ENCODE results near the gene STK31. TPM values are rescaled to one million over a fixed set of nuclear protein-coding genes. Genes with fewer than 3 reads are reported as not detected.

STK31 gene
- 1 to 10 TPM in 1 of 4 donors, under 1 TPM in 3; under 0.01 to 1.1 (median 0.43) TPM for total RNA-seq

- 95% methylated on average over 3 of the region's 33 CpGs for WGBS
- Histone ChIP-seq H3K9me3 (peaks cover 0 to 14% (median 0%) of the 10 kb centered on the region in 4 donors), H3K4me1 (no peaks in the 10 kb centered on the region), H3K4me3 (no peak within 1 kb of the TSS), H3K27me3 (no peaks in the 10 kb centered on the region), H3K36me3 (peaks cover 0 to 15% (median 7%) of the 10 kb centered on the region in 4 donors), H3K27ac (replicated peaks in 1 of 4) (no peak within 1 kb of the TSS)
- TF ChIP-seq EP300 (IDR thresholded peaks at IDR 0.05), result no peak
- TF ChIP-seq CTCF (IDR thresholded peaks at IDR 0.05), result no peak
- no peak for TF ChIP-seq POLR2A (IDR thresholded peaks at IDR 0.05; ENCODE audit: low read depth)
- TF ChIP-seq POLR2AphosphoS5 (IDR thresholded peaks at IDR 0.05), result no peak
- intact Hi-C loops (cut with DNase I), result no loop called here
- no peak for DNase-seq (ENCODE audit: extremely low spot score)
These were observed at the start of gene STK31 for GRCh38 chr7:23710000-23710399. Gene STK31 (plus strand): TSS chr7:23710219. CDS start chr7:23710286, 67 bp downstream.

GRCh38 chr7:23661385-23661784 lies 48.6 kb upstream of the STK31 start:
- Histone ChIP-seq H3K4me3 (no peak overlapping the region), H3K4me1 (peaks cover 0 to 6% (median 0%) of the 10 kb centered on the region in 4 donors), H3K36me3 (no peaks in the 10 kb centered on the region), H3K9me3 (no peaks in the 10 kb centered on the region), H3K27me3 (no peaks in the 10 kb centered on the region), H3K27ac (replicated peaks in 1 of 4) (no peak overlapping the region)
- DNase-seq (ENCODE audit: extremely low spot score), result no peak
- 81% methylated on average over 3 of the region's 3 CpGs for WGBS
- no peak for TF ChIP-seq CTCF (IDR thresholded peaks at IDR 0.05)
- intact Hi-C loops (cut with DNase I), result no loop called here

- Histone ChIP-seq H3K4me1 (peaks cover 0 to 6% (median 0%) of the 10 kb centered on the region in 4 donors), H3K4me3 (no peak overlapping the region), H3K27ac (replicated peaks in 1 of 4) (no peak overlapping the region), H3K36me3 (no peaks in the 10 kb centered on the region), H3K27me3 (no peaks in the 10 kb centered on the region), H3K9me3 (no peaks in the 10 kb centered on the region)
- DNase-seq (ENCODE audit: extremely low spot score), result no peak
- TF ChIP-seq CTCF (IDR thresholded peaks at IDR 0.05) (no peak), POLR2A (IDR thresholded peaks at IDR 0.05; ENCODE audit: low read depth) (no peak)
- intact Hi-C loops (cut with DNase I), result no loop called here
- WGBS, result 66% methylated on average over 8 of the region's 8 CpGs
These were observed 47.7 kb upstream of the STK31 start for GRCh38 chr7:23662124-23662983.

GRCh38 chr7:23662984-23663313 lies 47.1 kb upstream of the STK31 start:
- H3K27ac ChIP-seq (replicated peaks in 1 of 4), result no peak overlapping the region
- H3K4me1 ChIP-seq, result peaks cover 0 to 6% (median 0%) of the 10 kb centered on the region in 4 donors
- TF ChIP-seq EP300 (IDR thresholded peaks at IDR 0.05) (no peak), CTCF (IDR thresholded peaks at IDR 0.05) (no peak), POLR2AphosphoS5 (IDR thresholded peaks at IDR 0.05) (no peak), POLR2A (IDR thresholded peaks at IDR 0.05; ENCODE audit: low read depth) (no peak)
- no peak for DNase-seq (ENCODE audit: extremely low spot score)
- no peaks in the 10 kb centered on the region for H3K36me3 ChIP-seq
- intact Hi-C loops (cut with DNase I), result no loop called here
- no peak overlapping the region for H3K4me3 ChIP-seq
- no peaks in the 10 kb centered on the region for H3K27me3 ChIP-seq
- WGBS, result 87% methylated on average over 2 of the region's 2 CpGs
- no peaks in the 10 kb centered on the region for H3K9me3 ChIP-seq

- Histone ChIP-seq H3K36me3 (no peaks in the 10 kb centered on the region), H3K4me1 (peaks cover 0 to 6% (median 0%) of the 10 kb centered on the region in 4 donors), H3K4me3 (no peak overlapping the region), H3K9me3 (no peaks in the 10 kb centered on the region), H3K27me3 (no peaks in the 10 kb centered on the region), H3K27ac (replicated peaks in 1 of 4) (no peak overlapping the region)
- no peak for TF ChIP-seq EP300 (IDR thresholded peaks at IDR 0.05)
- no peak for TF ChIP-seq POLR2A (IDR thresholded peaks at IDR 0.05; ENCODE audit: low read depth)
- no peak for TF ChIP-seq POLR2AphosphoS5 (IDR thresholded peaks at IDR 0.05)
- TF ChIP-seq CTCF (IDR thresholded peaks at IDR 0.05), result no peak
- DNase-seq (ENCODE audit: extremely low spot score), result no peak
- intact Hi-C loops (cut with DNase I), result no loop called here
These were observed 45.9 kb upstream of the STK31 start for GRCh38 chr7:23664122-23664521.

Measured in esophagus muscularis mucosa (tissue), 4 donors.